Activated CD4-positive, CD25-positive, alpha-beta regulatory T cell treated with anti-CD3 and anti-CD28 coated beads, Interleukin-2, amount 50 U/mL, for 72 hours (primary cell): ENCODE results near the gene CUX1.
"Not testable (repeated sequence)": the region's sequence is repeated elsewhere in the genome, so short reads cannot be mapped to it uniquely, and the experiment has no call there.

ENCODE experiments used
- DNase-seq: peaks from one replicate; pipeline ENCODE4 v3.0.0; 2021

CUX1 gene

DNA sequence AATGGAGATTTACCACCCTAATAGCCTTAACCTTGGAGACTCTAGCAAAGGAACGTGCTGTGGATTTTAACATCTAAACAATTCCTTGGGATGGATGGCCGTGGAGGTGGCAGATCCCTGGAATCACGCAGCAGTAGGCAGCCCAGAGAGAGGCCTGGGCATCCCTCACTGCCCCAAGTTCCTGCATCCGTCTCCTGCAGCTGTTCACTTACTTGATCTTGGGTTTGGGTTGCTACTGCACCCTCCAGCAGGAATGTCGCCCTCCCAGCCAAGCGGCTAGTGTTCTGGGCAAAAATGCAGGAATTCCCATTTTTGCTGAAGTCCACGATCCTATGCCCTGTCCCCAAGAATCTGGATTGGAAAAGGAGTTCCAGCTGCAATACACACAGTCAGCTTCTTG is 302.5 kb downstream of the CUX1 start:
- DNase-seq, result no peak

DNA sequence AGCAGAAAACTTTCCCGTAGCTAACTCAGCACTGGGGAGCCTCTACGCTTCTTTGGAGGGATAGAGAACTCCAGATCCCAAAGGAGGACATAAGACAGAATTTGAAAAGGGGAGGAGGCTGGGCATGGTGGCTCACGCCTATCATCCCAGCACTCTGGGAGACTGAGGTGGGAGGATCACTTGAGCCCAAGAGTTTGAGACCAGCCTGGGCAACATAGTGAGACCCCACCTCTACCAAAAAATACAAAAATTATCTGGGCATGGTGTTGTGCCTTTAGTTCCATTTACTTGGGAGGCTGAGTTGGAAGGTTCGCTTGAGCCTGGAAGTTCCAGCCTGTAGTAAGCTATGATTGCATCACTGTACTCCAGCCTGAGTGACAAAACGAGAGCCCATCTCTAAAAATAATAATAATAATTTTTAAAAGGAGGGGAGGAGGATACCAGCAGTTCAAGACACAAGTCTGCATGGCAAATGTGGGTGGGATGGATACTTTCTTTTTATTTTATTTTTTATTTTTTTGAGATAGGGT is 303.3 kb downstream of the CUX1 start:
- no peak for DNase-seq

DNA sequence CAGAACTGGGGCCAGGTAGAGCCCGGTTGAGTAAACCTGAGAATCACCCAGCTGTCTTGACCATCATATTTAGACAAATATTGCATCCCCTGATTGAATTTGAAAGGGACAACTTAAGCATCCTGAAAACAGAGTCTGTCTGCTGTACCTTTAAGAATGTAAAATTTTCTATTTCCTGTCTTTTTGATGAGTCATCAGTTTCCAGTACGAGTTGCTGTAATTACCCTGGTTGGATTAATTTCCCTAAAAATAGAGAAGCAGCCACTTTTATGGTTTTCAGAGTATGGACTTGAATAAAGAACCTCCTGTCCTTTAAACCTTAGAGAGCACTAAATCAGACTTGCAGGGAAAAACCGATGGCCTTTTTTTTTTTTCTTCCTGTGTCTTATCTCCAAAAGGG is 304.6 kb downstream of the CUX1 start:
- no peak for DNase-seq

DNA sequence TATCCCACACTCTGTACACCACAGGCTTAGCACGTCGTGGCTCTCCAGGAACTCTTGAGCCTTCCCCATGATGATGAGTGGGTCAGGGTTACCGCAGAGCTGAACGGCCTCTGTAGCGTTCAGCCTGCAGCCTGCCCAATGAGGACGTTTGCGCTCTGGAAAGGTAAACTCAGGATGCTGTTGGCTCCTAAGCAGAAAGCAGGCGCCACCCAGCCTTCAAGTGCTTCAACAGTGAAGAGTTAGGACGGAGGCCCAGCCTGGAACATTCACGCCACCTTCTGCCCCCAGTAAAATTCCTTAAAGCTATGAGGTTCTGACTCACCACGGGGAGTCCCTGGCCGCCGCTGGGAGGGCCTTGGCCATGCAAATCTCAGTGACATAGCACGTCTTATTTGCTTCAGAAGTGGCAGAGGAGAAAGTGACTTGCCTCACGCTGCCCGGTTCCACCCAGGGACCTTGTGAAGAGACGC is 307.7 kb downstream of the CUX1 start:
- no peak for DNase-seq

DNA sequence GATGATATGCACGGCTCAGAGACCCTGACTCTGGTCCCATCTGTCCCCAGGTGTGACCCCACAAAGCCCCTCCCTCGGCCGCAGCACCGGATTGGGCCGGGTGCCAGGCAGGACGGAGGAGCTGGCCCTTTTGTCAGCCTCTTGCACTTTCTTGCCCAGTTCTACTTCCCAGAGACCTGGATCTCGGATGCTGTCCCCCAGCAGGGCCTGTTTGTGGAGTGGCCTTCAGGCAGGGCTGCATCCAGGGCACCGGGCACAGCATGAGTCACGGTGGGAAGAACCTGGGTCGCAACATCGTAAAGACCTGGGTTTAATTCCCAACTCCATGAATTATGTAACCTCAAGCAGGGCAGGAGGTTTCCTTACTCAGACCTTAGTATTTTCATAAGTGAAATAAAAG is 310.9 kb downstream of the CUX1 start:
- no peak for DNase-seq

DNA sequence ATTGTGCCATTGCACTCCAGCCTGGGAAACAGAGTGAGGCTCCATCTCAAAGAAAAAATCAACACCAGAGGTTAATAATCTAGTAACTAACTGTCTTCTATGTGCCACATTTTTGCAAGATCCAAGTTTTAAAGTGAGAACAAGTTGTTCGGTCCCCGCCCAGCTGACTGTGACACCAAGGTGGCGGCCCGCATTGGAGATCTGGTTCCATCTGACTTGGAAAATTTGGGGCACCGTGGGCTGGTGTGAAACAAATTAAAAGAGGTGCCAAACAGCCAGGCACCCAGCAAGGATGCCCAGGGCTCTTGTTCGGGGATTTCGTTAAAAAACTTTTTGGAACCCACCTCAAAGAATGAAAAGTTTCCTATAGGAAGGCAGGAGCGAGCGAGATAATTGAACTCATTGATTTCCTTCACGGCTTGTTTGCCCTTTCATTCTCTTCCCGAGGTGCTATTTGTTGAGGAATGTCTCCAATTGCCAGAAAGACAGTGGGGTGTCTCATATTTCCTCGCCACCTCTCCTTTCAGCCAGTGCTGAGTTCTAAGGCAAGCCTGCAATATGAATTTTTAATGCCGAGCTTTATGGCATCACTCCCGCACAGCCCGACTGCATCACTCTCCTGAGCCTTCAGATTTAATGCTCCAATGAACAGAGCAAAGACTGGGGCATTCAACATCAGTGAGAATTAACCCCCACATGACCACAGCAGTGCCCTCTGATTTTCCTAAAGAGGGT is 312.4 kb downstream of the CUX1 start:
- no peak for DNase-seq

DNA sequence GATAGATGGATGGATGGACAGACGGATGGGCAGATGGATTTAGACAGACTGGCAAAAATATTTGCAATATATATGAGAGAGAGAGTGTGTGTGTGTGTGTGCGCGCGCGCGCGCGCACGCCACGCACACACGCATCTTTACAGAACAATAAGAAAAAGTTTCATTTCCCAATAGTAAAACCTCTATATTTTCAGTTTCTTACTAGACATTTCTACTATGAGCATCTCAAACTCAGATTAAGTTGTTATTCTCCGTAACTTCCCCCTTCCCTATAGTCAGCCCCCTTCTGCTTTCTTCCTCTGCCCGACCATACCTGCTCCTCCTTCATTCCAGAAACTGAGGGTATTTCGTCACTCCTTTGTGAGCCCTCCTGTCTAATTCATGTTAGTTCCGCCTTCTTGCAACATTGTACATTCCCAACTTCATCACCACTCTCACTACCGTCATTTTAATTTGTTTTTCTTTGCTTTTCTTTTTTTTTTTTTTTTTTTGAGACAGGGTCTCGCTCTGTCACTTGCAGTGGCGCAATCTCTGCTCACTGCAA is 314.9 kb downstream of the CUX1 start:
- no peak for DNase-seq

DNA sequence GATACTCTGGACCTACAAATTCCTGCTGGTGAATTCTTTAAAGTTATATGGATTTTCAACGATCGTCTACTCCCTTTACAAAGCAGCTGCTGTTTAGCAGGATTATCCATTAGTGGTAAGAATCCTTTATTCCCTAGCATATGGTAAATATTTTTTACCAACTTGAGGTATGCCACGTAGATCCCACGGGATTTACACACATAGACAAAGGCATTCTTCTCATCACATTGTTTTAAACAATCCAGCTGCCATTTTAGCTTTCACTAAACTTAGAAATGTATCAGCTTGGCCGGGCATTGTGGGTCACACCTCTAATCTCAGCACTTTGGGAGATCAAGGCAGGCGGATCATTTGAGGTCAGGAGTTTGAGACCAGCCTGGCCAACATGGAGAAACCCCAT is 321.2 kb downstream of the CUX1 start:
- no peak for DNase-seq

DNA sequence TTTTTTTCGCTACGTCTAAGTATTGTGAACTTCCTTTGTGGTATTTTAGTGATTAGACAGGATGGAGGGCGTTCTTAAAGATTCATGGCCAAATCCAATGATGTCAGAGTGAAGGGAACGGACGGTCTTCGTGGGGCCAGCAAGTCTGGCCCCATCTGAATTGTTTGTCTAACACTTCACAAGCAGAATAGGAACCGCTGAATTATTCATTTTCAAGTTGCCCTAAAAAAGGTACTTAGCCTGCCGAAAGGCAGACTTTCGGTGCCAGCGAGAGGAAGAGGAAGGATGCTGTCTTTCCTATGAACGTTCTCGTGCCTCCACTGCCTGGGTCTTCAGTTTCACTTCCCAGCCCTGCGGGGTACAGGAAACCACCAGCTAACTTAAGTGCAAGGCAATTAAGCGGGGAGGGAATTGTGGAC is 323.5 kb downstream of the CUX1 start:
- no peak for DNase-seq

DNA sequence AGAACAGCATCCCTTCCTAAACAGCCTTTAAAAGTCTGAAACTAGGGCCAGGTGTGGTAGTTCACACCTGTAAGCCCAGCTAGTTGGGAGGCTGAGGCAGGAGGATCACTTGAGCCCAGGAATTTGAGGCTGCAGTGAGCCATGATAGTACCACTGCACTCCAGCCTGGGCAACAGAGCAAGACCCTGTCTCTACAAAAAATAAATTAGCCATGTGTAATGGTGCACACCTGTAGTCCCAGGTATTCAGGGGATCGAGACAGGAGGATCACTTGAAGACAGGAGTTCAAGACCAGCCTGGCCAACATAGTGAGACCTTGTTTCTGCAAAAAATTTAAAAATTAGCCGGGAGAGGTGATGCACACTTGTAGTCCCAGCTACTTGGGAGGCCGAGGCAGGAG is 325.0 kb downstream of the CUX1 start:
- DNase-seq, result not testable (repeated sequence)

DNA sequence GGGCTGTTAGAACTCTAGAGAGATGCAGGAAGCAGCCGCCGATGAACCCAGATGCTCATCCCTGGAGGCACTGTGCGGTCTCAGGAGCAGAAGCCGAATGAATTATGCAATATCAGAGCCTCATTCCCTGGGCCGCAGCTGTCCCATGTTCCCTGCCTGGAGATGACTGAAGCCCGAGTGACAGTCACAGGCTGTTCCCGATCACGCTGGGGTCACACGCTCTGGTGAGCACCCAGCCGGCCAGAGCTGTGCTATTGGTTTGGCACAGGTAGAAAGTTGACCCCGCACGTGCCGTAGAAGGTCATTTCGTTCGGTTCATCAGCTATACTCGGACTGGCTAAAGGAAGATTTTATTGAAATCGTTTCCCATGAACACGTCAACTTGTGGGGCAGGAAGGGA is 328.7 kb downstream of the CUX1 start:
- DNase-seq, result no peak

DNA sequence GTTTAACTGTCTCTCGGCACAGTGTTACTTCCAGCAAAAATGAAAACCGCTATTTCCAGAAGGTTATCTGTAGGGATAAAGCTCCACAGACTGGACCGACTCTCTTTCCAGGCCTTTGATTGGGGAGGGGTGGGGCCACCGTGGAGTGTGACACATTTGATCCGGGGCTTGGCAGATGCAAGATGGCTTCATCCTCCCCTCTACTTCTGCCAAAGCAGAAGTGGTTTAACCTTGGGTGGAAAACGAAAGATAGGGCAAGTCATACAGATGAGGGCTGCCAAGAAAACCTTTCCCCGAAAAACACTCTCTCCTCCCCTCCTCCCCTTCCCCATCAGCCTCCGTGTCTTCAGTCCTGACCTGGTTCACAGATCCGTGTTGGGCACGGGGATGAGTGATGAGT is 329.6 kb downstream of the CUX1 start:
- no peak for DNase-seq

DNA sequence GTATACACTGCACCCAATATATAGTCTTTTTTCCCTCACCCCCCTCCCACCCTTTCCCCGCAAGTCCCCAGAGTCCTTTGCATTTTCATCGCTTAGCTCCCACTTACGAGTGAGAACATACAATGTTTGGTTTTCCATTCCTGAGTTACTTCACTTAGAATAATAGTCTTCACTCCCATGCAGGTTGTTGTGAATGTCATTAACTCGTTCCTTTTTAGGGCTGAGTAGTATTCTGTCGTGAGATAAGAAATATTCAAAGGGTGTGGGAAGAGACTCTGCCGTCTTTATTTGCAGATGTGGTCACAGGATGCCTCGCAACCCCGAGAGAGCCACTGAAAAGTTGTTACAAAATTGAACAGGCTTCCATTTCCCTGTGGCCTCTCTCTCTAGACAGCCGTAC is 331.4 kb downstream of the CUX1 start:
- no peak for DNase-seq

DNA sequence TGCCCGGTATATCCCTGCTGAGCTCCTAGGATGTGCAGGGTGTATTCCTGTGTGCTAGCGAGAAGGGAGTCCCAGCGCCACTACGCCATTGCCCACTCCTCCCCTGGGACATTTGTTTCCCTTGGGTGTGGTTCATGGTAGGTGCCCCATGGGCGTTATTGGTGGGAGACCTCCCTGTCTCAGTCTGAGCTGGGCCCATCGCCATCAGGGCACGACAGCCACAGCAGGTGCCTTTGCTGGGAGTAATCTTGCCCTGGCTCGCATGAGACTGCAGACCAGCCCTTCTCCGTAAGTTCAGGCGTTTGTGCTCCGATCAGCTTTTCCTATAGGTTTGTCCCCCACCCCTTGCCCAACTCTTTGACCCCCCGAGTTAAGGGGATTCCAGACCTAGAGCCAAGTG is 332.0 kb downstream of the CUX1 start:
- DNase-seq, result no peak

DNA sequence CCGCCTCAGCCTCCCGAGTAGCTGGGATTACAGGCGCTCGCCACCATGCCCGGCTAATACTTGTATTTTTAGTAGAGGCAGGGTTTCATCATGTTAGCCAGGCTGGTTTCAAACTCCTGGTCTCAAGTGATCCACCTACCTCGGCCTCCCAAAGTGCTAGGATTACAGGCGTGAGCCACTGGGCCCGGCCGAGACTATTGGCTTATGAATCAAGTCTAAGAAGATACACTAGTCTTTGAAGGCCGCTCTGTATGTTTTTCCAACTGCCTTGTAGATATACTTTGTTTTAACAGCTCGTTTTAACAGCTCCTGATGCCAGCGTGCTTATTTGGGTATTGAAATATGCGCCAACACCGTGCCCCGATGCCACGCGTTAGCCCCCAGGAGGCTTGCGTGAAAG is 332.8 kb downstream of the CUX1 start:
- DNase-seq, result no peak

DNA sequence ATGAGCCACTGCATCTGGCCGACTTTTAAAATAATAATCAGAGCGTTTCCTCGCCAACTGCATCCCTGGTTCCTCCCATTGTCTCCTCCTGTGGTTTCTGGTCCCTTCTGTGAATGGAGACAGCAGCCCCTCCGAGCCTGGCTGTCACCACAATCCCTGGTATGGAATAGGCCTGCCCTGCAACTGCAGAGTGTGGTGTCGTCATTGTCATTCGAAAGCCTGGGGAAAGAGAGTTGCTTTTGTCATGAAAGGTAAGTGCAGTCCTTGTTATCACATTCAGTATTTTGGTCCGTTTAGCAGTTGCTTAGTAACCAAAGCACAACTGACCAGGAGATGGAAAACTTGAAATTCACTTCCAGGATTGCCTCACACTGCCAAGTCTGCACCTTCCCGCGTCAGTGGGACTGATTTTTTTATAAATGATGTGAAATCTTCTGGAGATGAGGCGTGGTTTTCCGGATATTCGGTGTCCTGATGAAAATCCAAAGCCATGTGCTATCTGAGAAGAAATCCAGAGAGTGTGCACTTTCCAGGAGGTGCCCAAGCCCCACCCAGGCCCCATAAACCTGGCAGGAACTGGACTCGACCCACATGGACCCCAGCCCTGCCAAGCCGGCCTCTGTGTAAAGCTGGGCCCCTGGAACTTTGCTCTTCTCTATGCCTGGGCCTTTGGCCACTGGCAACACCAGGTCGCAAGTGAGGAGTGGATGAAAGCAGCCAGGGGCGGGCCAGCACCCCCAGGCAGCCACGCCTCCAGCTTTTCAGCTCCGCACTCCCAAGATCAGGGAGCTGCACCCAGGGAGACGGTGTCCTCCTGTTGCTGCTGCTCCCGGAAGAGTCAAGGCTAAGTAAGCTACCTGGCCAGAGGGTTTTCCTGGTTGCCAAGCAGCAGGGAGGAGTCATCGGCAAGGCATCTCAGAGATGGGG is 335.5 kb downstream of the CUX1 start:
- no peak for DNase-seq

DNA sequence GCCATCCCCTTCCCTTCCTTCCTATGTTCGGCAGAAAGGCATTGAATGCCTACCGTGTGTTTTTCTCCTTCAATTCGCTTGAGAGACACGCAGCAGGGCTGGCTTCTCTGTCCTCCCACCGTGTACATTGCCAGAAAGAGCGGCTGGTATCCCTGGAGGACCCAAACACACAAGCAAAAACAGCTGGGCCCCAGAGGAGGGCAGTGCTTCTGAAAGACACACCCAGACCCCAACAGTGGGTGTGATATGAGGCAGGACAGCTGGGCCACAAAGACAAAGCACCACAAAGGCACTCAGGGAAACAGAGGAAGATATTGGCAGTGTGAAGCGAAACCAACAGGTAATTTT is 336.1 kb downstream of the CUX1 start:
- DNase-seq, result no peak

DNA sequence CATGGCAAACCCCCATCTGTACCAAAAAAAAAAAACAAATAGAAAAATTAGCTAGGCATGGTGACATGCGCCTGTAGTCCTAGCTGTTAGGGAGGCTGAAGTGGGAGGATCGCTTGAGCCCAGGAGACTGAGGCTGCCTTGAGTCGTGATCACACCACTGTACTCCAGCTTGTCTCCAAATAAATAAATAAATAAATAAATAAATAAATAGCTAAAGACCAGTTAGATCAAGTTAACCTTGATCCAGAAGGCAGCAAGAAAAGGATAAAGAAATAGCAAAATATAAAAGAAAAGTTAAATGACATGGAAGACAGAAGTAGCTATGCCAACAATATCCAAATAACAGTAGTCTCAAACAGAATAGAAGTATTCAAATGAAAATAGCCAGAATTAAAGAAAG is 337.0 kb downstream of the CUX1 start:
- no peak for DNase-seq

DNA sequence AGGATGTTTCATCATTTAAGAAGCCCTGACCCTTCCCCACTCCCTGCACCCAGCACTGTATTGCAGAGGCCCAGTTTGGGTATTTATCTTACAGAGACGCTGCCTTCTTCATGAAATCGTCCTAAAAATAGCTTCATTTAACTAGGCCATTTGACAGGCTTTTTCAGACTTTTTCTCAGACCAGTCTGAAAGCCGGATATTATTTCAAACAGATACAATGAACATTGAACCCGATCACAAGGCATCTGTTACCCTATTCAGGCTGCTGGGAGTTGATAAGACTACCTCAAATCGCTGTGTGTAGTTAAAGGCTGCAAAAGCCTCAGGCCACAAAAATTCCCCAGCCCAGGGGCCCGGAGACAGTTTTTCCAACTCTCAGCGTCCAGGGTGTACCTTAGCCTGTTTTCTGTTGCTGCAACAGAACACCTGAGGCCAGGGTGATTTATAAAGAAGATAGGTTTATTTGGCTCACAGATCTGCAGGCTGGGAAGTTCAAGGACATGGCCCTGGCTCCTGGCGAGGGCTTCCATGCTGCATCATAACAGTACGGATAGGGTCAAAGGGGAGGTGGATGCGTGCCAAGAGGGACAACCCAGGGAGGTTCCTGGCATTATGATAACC is 338.5 kb downstream of the CUX1 start:
- no peak for DNase-seq

DNA sequence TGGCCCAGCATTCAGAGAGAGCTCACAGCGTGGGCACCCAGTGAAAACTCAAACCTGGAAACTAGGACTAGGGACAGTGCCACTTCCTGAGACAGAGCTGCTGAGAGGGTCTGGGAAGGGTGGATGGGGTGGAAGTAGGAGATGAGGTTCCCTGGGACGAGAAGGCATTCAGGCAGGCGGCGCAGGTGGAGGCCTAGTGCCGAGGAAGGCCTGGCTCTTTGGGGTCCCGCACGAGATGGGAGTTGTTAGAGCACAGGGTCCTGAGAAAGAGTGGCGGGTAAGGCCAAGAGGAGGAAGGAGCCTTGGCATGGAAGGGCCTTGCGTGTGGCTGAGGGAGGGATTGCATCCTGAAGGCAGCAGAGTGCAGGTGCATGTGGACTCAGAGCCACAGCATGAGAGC is 339.4 kb downstream of the CUX1 start:
- no peak for DNase-seq

DNA sequence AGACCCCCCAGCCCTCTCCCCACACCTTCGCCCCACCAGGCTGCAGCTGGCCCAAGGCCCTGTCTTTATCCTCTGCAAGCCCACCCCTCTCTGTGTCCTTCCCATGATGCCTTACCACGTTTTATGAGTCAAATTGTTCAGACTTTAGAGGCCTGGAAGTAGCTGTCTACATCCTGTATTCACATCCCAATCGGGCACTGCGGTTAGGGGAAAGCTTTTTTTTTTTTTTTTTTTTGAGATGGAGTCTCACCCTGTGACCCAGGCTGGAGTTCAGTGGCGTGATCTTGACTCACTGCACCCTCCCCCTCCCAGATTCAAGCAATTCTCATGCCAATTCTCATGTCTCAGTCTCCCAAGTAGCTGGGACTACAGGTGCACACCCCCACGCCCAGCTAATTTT is 347.7 kb downstream of the CUX1 start:
- DNase-seq, result no peak

DNA sequence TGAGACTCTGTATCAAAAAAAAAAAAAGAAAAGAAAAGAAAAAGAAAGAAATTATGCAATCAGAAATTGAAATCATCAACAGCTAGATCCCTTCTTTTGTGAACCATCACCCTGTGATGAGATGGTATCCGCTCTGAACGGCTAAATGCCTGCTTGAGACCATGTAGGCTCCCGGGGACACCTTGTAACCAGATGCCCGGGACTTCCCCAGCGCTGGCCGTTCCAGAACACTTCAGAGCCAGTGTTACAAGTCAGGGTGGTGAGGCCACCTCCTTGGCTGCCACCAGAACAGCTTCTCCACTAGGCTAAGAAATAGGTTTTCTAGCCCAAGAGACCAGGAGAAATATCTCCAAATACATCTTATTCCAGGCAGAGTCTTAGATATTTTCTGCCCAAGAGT is 349.8 kb downstream of the CUX1 start:
- DNase-seq, result no peak

DNA sequence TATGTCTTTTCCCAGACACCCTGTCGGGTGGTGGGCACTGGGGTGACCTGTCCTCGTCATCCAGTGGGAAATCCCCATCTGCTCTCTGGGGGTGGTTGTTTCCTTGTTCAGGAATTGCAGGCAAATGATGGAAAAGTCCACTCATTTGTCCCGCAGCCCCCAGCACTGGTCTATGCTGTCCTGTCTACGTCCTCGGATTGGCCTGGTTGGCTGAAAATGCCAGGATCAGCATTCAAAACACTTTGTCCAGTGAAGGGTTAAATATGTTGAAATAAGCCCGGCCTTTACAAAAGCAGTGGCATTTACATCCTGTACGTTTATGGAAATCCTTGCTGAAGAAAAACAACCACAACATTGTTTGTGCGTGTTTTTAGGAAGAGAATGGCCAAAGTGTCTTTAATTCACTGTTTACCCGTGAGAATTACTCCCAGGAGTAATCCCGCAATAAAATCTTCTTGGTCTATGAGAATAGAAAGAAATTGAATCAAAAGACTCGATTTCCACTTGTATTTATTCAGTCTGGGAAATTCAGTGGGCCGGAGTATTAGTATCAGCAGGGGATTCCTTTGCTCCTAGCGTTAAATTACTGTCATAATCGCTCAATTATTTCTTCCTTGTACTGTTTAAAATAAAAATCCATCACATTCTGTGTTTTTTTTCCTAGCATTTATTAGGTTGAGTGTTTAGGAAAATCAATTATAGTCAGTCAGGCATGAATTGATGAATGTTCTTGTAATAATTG is 352.4 kb downstream of the CUX1 start:
- DNase-seq, result no peak
